HG03097 (cell line): ENCODE measurements around the gene MAFG.

Source experiments
- ATAC-seq: cut with Tn5 transposase; IDR thresholded peaks from one replicate; pipeline ENCODE4 v1.9.1; 2021; ENCODE audit not compliant: unreplicated experiment, low FRiP score

The MAFG gene

DNA sequence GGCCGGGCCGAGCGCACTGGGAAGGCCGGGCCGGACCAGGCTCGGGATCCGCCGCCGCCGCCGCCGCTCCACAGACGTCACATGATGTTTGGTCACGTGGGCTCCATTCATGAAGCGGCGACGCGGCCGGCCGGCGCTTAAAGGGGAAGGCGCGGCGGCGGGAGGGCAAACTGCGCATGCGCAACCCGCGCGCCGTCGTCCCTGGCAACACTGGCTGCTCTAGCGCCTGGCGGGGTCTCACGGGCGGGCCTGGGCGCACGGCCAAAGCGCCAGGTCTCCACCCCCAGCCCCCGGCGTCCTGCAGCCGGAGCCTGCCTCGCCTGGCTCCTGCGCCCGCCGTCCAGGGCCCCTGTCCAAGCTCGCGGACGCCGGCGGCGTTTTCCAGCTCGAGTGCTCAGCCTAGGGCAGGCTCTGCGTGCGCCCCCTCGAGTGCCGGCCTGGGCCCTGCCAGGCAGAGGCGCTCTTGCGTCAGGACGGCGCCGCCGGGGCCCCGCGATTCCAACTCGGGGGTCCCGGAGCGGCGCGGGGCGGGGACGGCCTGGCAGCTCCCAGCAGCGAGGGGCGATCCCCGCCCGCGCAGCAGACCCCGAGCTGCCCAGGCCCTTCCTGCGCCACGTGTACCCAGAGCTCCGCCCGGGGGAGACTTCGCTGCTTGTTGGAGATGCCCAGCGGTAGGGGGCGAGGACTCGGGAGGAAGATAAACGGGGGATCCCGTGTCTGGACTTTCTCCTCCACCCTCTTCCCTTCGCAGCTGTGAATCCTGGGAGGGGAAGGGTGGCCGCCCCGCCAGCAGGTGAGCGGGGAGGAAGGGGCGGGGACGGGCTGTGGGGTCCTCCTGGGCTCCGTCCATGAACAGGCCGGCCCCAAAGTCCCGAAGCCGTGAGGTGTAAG lies at the start of gene MAFG:
Gene MAFG (minus strand): TSS at position 83 of the 891 bp plus-strand sequence. CDS start 4,550 bp downstream, outside the sequence.
- ATAC-seq, result peak; percentile 53

DNA sequence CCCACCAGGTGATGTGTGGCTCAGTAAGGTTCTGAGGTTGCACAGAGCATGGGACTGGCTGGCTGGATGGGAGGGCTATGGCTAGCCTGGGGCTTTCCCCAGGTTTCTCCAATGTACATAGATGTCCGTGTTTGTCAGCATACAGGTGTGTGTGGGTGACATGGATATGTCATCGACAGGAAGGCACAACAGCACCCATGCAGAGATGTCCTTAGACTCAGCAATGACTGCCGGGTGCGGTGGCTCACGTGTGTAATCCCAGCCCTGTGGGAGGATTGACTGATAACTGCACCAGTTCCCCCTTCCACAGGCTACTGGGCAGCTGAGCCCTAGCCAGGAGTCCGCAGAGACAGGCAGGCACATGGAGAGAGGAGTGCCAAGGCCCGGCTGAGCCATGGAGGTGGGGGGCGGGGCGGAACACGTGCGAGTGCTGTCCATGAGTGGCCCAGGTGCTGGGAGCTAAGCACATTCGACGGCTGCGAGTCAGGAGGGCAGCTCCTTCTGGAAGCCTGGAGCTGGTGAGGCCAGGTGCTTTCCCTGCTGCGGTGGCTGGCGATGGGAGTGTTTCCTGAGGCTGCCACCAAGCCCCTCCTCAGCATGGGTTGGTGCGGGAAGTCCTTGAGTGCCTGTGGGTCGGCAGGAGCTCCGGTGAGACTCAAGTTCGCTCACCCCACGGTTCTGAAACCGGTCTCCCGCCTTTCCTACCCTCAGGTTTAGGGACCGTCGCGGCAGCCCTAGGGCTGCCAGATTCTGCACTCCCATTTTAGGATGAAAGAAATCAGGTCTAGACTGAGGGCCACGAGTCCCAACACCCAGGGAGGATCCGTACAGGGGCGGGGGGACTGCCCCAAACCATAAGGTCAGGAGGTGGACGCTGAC lies 49.0 kb upstream of the MAFG start:
- ATAC-seq, result peak; percentile 4

DNA sequence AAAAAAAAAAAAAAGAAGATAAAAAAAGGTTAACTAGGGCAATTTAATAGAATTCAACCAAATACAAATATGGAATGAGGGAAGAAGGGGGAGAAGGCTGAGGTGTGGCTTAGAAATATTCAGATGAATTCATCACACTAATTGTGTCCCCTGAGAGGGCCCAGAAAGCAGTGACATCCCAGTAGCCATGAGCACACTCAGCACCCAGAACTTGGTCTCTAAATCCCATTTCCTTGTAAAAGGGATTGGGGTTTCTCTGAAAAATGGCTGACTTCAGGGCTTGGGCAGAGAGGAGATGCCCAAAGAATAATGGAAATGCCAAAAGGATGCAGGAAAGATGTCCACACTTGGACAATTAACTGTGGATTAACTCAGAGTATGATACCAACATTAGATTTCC lies 45.9 kb upstream of the MAFG start:
- no peak for ATAC-seq

DNA sequence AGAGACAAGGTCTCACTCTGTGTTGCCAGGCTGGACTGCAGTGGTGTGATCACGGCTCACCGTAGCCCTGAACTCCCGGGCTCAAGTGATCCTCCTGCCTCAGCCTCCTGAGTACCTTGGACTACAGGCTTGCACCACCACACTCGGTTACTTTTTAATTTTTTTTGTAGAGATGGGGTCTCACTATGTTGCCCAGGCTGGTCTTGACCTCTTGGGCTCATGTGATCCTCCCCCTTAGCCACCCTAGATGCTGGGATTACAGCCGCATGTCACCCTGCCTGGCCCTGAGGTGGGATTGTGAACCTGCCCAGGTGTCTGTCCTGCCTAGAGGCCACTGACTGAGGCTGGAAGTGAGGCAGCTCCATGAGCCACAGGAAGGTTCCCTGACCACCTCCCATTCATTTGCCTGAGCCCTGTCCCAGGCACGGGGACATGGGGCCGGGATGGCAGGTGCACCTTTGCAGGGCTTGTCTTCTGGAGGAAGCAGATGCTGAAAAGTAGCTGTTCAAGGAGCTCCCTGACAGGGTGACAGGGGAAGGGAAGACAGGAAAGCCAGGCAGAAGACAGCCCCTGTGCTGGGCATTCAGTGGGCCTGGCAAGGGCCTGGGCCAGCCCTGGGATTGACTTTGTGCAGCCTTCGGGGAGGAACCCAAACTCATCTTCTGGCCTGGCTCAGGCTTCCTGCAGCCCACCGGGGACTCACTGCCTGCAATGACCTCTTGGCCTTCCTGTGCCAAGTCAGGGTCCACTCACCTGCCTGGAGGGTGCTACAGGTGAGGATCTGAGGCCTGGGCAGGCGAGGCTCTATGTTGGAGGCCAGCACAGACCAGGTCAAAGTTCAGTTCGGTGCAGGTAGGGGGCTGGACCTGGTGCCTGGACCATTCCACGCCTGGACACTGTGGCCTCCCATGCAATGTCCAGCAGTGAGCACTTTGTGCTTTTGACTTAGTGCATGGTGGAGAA lies 41.6 kb upstream of the MAFG start:
- no peak for ATAC-seq

DNA sequence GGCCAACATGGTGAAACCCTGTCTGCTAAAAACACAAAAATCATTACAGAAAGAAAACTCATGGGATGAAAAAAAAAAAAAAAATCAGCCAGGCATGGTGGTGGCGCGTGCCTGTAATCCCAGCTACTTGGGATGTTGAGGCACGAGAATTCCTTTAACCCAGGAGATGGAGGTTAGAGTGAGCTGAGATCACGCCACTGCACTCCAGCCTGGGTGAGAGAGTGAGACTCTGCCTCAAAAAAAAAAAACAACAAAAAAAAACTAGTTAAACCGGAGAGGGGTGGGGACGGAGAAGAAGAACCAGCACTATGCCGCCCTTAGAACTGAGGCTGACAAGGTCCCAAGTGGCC lies 40.8 kb upstream of the MAFG start:
- ATAC-seq, result no peak

DNA sequence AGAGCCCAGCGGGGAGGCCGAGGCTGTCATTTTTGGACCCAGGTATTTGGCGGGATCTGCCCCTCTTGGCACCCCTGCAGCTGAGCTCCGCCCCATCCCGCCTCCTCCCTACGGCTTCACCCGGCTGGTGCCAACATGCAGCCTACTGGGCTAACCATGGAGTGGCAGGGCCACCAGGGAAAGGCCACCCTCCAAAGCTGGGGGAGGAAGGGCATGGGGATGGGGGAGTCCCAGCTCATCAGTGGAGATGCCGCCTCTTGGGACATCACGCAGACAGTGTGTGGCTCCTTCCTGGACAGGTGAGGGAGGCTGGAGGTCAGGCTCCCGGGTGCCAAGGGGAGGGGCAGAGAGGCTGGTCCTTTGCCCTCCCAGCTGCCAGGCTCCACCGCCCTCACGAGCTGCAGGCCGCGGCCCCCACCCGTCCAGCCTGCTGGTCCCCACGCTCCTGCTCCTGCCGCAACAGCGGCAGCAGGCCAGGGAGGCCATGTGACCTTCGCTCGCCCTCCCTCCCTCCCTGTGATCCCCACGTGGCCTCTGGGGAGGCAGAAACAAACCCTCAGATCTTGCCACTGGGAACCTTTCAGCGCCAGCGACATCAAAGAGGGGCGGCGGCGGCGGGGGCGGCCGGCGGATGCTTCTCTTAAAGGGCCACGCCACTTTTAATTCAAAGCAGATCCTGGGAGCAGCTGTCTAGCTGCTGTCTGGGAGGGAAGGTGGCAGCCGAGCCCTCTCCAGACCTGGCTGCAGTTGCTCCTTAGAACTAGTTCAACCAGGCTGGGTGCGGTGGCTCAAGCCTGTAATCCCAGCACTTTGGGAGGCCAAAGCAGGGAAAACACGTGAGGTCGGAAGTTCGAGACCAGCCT lies 40.2 kb upstream of the MAFG start:
- ATAC-seq, result no peak

DNA sequence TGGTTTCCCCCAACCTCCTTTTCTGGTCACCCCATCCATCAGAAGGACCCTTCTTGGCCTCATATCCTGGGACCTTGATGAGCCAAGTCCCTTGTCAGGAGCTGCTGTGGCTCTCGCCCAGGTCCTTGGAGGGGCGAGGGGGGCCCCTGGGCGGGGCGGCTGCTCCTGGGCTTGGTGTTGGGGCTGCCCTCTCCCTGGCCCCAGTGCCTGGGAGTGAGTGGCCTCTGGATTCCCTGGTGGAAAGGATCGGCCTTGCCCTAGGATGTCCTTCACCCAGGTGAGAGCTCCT lies 39.7 kb upstream of the MAFG start:
- no peak for ATAC-seq

DNA sequence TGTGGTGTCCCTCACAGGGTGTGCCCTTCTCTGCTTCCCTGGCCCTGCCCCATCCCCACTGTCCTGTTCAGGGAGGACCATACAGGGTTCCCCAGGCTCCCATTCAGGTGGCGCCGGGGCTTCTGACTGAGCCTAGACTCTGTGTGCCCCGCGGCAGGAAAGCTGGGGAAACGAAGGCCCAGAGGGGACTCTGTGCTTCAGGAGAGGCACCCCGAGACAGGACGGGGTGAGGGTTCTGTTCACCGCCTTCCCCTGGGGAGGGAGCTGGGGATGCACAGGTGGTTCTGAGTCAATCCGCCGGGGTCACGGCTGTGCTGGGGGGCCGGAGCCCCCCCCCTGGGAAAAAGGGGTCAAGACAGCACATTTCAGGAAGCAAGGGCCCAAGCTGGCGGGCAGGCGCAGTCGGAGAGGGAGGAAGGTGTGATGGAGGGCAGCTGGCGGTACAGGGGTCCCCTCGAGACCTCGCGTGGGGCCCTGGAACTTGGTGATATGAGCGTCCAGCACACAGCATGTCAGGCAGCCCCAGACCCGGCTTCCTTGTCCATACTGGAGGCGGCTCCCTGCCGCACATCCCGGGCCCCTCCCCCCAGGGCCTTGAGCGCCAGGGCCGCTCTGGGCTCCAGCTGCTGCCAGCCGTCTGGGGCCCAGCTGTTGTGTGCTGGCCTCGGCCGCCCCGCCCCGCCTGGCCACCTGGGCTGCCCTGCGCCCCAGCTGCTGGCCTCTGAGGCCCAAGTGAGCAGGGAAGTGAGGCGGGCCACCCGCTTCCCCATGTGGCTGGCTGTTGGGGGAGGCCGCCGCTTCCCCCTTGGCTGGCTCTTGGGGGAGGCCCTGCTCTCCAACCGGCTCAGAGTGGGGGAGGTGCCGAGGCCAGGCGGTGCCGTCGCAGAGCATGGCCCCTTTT lies 39.1 kb upstream of the MAFG start:
- no peak for ATAC-seq

DNA sequence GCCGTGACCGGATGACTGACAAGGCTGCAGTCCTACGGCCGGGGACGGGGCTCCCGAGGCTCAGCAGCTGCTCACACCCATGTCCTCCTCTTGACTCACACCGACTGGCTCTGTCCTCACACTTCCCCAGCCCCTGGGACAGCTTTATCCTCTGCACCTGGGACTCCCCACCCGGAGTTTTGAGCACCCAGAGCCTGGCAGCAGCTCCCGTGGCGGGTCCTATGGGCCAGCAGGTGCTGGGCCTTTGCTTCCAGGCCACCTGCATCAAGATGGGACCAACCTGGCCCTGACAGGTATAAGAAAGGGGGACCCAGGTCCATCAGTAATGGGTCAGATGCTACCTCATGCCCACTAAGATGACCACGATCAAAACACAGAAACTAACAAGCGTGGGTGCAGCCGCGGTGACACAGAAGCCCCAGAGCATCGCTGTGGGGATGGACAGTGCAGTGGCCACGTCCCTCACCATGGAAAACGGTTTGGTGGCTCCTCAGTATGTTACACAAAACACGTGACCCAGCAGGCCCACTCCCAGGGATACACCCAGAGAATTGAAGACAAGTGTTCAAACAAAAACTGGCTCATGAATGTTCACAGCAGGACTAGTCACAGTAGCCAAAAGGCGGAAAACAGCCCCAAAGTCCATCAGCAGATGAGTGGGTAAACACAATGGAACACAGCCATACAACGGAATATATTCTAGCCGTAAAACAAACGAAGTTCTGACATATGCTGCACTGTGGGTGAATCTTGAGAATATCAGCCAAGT lies 36.7 kb upstream of the MAFG start:
- no peak for ATAC-seq

DNA sequence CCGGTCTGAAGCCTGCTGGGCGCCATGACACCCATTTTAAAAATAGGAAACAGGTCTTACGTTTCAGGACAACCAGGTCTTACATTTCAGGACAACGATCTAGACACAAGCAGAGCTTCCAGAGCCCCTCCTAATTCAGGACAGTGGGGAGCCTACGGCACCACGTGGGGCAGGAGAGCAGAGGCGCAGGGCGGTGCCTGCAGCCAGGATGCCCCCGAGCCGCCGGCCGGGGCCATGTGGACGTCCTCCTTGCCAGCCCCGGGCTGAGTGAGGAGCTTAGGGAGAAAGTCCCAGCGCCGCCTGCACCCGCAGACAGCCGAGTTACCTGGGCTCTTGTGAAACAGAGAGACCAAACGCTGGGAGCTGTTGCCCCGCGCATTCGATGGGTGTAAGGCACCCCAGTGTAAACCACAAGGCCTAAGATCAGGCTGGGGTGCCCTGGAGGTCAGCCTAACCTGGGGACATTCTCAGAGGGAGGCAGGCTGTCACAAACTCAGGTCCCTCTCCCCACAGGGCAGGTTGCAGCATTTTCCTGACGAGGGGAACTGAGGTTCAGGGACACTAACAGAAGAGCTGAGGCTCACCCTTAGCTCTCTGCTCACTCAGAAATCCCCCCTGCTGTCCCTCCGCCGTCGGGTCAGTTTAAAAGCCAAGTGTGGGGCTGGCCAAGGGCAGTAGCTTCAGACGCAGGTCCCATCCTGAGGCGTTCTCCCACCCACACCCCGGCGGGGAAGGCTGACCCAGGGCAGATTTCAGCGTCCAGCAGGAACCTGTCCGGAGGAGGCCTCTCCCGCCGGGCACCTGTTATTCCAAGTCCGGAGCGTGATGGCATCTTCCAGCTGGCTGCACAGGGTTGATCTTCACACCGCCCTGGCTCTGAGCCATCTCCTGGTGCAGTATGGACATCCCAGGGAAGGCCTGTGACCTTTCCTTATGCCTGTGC lies 35.2 kb upstream of the MAFG start:
- ATAC-seq, result no peak

DNA sequence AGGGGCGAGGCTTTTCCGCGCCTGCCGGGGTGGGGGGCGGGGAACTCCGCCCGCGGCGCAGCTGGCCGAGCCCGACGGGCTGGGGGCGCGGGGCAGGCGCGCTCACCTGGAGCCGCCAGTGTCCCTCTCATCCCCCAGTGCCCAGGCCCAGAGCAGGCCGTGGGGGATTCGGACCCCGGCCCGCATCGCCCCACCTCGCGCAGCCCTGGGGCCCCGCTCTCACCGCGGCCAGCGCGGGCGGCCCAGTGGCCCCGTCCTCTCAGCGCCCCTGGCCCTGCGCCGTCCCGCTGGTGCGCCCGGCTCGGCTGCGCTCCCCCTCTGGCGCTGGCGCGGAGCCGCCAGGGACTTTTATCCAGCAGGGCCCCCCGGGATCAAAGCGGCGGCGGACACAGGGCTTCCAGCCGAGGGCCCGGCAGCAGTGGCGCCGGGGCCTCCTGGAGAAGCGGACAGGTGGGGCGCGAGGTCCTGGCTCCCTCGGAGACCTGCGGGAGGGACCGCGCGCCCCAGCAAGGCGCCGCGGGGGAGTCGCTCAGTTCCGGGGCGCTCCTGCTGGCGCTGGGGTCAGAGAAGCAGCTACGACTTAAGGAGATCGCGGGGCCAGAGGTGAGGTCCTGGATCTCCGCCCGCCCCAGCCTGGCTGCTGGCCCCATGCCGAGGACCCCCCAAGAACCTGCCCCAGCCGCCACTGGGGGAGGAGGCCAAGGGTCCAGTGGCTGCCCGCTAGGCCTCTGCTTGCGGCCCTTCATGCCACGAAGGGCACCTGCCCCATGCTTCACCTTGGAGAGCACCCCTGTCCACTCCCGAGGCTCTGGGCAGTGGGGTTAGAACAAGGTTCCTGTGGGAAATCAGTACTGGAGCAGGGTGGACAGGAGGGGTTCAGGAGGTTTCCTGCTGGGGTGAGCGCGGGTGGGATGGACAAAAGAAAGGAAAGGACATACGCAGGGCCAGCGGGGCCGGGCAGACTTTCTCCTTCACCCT lies 34.3 kb upstream of the MAFG start:
- no peak for ATAC-seq

DNA sequence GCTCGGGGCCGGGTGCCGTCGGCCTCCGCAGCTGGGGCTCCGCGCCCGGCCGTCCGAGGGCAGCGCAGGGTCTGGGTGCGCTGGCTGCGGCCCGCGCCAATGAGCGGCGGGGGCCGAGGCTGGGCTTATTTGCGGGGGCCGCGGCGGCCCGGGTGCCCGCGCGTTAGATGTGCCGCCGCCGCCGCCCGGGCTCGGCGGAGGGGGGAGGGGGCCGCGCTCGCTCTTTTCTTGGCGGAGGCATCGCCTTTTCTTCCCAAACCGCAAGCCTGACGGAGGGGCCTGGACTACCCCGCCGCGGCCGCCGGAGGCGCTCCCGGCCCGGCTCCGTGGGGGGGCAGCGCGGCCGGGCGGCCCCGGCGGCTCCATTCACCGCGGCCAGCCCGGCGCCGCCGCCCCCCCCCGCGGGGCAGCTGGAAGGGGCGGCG lies 33.6 kb upstream of the MAFG start, which contains the start of gene NOTUM:
Gene NOTUM (minus strand): TSS at position 101 of the 425 bp plus-strand sequence. CDS start 278 bp downstream, outside the sequence.
- no peak for ATAC-seq

DNA sequence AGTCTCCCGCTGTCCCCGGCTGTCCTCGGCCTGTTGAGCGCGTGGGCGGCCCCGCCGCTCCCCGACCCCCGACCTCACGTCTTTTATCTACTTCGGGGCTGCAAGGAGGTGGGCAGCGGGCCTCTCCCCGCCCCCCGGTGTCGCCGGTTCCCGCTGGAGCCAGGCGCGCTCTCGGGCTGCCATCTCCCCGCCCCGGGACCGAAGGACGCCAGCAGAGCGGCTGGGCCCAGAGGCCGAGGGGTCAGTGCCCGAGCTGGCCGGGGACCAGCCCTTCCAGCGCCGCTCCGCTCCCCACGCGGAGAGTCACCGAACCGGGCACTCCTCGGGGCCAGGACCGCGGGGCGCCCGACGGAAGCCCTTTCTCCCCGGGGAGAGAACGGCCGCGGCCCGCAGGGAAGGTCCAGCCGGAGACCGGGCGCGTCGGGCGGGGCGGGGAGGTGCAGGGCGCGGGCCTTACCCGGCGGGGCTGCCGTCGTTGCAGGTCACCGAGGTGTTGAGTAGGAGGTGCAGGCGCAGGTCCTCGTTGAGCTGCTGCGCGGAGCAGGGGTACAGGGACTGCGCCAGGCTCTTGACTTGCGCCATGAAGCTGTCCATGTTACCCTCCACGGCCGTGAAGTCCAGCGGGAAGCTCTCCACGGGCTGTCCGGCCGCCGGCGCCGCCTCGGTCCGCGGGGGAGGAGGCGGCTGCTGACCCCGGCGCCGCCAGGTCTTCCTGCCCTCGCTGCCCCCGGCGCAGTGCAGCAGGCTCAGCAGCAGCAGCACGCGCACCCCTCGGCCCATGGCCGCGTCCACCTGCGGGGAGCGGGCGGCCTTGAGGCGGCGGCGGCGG lies 32.8 kb upstream of the MAFG start:
- no peak for ATAC-seq

DNA sequence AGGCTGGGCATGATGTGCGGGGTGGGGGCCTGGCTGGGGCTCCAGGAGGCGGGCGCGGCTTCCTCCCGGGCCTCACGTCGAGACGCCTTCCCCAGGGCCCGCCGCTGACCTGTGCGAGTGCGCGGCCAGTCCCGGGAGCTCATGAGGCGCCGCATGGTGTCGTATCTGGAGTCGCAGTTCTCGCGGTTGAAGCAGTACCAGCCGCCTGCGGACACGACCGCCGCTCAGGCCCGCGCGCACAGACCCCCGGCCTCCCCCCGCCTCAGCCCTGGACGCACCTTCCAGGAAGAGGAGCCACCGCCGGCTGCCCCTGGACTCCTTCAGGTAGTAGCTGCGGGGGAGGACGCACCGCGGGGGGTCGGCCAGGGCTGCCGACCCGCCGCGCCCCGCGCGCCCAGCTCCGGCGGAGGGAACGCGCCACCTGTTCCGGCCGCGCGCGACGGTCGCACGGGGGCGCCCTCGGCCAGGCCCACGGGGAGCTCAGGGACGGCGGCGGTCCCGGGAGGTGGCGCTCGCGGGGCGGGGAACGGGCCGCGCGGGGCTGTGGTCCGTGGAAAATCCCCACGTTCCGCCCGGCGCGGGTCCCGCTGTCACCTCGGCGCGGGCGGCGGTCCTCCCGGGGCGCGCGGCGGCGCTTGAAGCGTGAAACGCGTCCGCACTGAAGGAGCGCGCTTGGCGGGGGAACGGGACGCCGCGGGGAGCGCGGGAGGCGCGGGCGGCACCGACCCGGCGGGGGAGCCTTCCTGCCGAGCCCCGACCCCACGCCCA lies 32.0 kb upstream of the MAFG start:
- ATAC-seq, result no peak
